Endothelial cell of umbilical vein (primary cell): Measurements from ENCODE around the gene NEU4. TPM values are rescaled to one million over a fixed set of nuclear protein-coding genes. Genes with fewer than 3 reads are reported as not detected.

Experiments
- BruUV-seq: library from RNA; stranded (reverse); fragments of 400-500 nt; replicated peaks from 2 replicates; lab custom pipeline; 2021; lab: Mats Ljungman, UMichigan
- CTCF ChIA-PET: fragments of 300-600, 350-600 bp; sonication (Branson Sonifier 250); formaldehyde crosslinking; loops from one replicate; lab custom pipeline; 2021; ENCODE audit warnings: antibody characterized with exemption, inconsistent platforms; lab: Charles Lee
- POLR2A ChIA-PET: fragments of 300-600, 350-600 bp; sonication (Branson Sonifier 250); formaldehyde crosslinking; loops from one replicate; lab custom pipeline; 2021; ENCODE audit warnings: antibody characterized with exemption, inconsistent platforms; lab: Charles Lee
- DNase-seq: peaks from one replicate; pipeline ENCODE4 v3.0.0-alpha.2; 2011; ENCODE audit warnings: low read depth, low spot score
- FAIRE-seq: peaks from 2 replicates; lab custom pipeline; 2011; peaks lifted over from hg19 to GRCh38; lab: Jason Lieb, UNC
- H2AFZ ChIP-seq: 2 replicates; pipeline ENCODE4 v1.6.0; 2012; ENCODE audit warnings: low read depth, low read length, control low read depth, inconsistent platforms
- H3K27ac ChIP-seq: 2 replicates; pipeline ENCODE4 v1.5.1; 2011; ENCODE audit warnings: low read depth, mild to moderate bottlenecking, control low read depth, low read length, moderate library complexity; ENCODE audit not compliant: insufficient read depth
- H3K27me3 ChIP-seq, 2 experiments: 2 replicates each; pipeline versions ENCODE4 v1.6.0 to v1.6.1; 2011; ENCODE audit warnings: low read length in 2 of 2, mixed read lengths in 1 of 2; ENCODE audit not compliant: control insufficient read depth in 2 of 2, insufficient read depth in 2 of 2
- H3K36me3 ChIP-seq, 2 experiments: 2 replicates in 1 of 2; 3 replicates in 1 of 2; pipeline ENCODE4 v1.5.1; 2011; ENCODE audit warnings: low read length in 2 of 2, mild to moderate bottlenecking in 1 of 2, moderate library complexity in 1 of 2; ENCODE audit not compliant: control insufficient read depth in 2 of 2, insufficient read depth in 2 of 2; ENCODE audit errors: extremely low read depth in 1 of 2
- H3K4me1 ChIP-seq: 3 replicates; pipeline ENCODE4 v1.5.1; 2011; ENCODE audit warnings: mild to moderate bottlenecking, low read length; ENCODE audit not compliant: control insufficient read depth, insufficient read depth; ENCODE audit errors: extremely low read depth
- H3K4me2 ChIP-seq: 2 replicates; pipeline ENCODE4 v1.6.1; 2011; ENCODE audit warnings: low read length, control low read depth, mixed read lengths; ENCODE audit not compliant: insufficient read depth
- H3K4me3 ChIP-seq, 3 experiments: fragments of 200-600 bp in 1 of 3; sonication (generic), shearing (Covaris generic) in 1 of 3; replicated peaks in 1 of 3; 2 replicates each; pipeline ENCODE4 v1.5.1; 2011 to 2016; ENCODE audit warnings: control low read depth in 3 of 3, low read length in 3 of 3, mild to moderate bottlenecking in 2 of 3, inconsistent platforms in 1 of 3, low read depth in 1 of 3, moderate library complexity in 1 of 3; ENCODE audit not compliant: insufficient read depth in 1 of 3
- H3K79me2 ChIP-seq: 2 replicates; pipeline ENCODE4 v1.6.0; 2012; ENCODE audit warnings: low read length, inconsistent platforms; ENCODE audit not compliant: control insufficient read depth, insufficient read depth
- H3K9ac ChIP-seq: replicated peaks from 2 replicates; pipeline ENCODE3; 2011; ENCODE audit warnings: low read length, control low read depth; ENCODE audit not compliant: insufficient read depth; ENCODE audit errors: extremely low read depth
- H3K9me1 ChIP-seq: replicated peaks from 3 replicates; pipeline ENCODE4 v1.6.0; 2011; ENCODE audit warnings: mild to moderate bottlenecking, low read length; ENCODE audit not compliant: control insufficient read depth, insufficient read depth; ENCODE audit errors: extremely low read depth
- H3K9me3 ChIP-seq: replicated peaks from 2 replicates; pipeline ENCODE4 v1.5.1; 2012; ENCODE audit warnings: low read length, inconsistent platforms; ENCODE audit not compliant: control insufficient read depth, insufficient read depth
- H4K20me1 ChIP-seq: replicated peaks from 2 replicates; pipeline ENCODE3; 2011; ENCODE audit warnings: mild to moderate bottlenecking, low read length; ENCODE audit not compliant: control insufficient read depth, insufficient read depth; ENCODE audit errors: extremely low read depth
- EZH2 ChIP-seq: IDR thresholded peaks from 2 replicates; pipeline ENCODE4 v1.6.1; 2012; ENCODE audit warnings: borderline replicate concordance, low read depth, mild to moderate bottlenecking, moderate library complexity, low read length, inconsistent platforms; ENCODE audit not compliant: severe bottlenecking
- FOS ChIP-seq: IDR thresholded peaks from 2 replicates; pipeline ENCODE4 v1.6.1; 2011; ENCODE audit warnings: mild to moderate bottlenecking, low read length, moderate library complexity, borderline replicate concordance; ENCODE audit not compliant: insufficient read depth
- GATA2 ChIP-seq: IDR thresholded peaks from 2 replicates; pipeline ENCODE4 v1.7.0; 2011; ENCODE audit warnings: low read depth, mild to moderate bottlenecking, moderate library complexity, mixed read lengths, low read length; ENCODE audit not compliant: insufficient read length, insufficient read depth
- JUN ChIP-seq: IDR thresholded peaks from 2 replicates; pipeline ENCODE4 v1.6.1; 2011; ENCODE audit warnings: borderline replicate concordance, low read depth; ENCODE audit not compliant: insufficient read length, insufficient read depth
- MYC ChIP-seq: IDR thresholded peaks from one replicate; pipeline ENCODE4 v1.6.1; 2011; ENCODE audit warnings: mild to moderate bottlenecking, low read depth, low read length
- POLR2A ChIP-seq: IDR thresholded peaks from 2 replicates; pipeline ENCODE4 v1.6.1; 2012; ENCODE audit warnings: low read depth, mild to moderate bottlenecking, control low read depth, low read length
- POLR2AphosphoS5 ChIP-seq: IDR thresholded peaks from 2 replicates; pipeline ENCODE4 v1.6.1; 2012; ENCODE audit warnings: low read depth, mild to moderate bottlenecking, control low read depth, low read length, moderate library complexity; ENCODE audit not compliant: insufficient read depth
- dilution Hi-C: fragments of 300-500 bp; cut with MboI; formaldehyde crosslinking; loops from one replicate; pipeline ENCODE4 v1.15.0; 2019; ENCODE audit warnings: low sequenced_read_pairs; ENCODE audit not compliant: extremely low pct_ligation_motif_present
- intact Hi-C: fragments of 100-400 bp; cut with micrococcal nuclease; formaldehyde crosslinking; loops from one replicate; pipeline ENCODE4 v1.10.0; 2022
- polyA plus RNA-seq, 4 experiments: library from polyadenylated mRNA; depleted of rRNA in 3 of 4; stranded (reverse) in 3 of 4; unstranded in 1 of 4; fragments of >200 nt; gene quantifications; 2 replicates each; pipeline versions ENCODE4 v1.2.1 to v1.2.3, GENCODE V29; 2011 to 2012; ENCODE audit warnings: missing spikeins in 1 of 4
- total RNA-seq: library from RNA; stranded (reverse); gene quantifications from 2 replicates; pipeline ENCODE4 v1.2.3, GENCODE V29; 2021
- TF ChIP-seq, protein P1 (sequence below): IDR thresholded peaks from 2 replicates; pipeline ENCODE4 v1.6.1; 2011; ENCODE audit not compliant: insufficient read depth, insufficient read length
- TF ChIP-seq, protein P2 (sequence below), 2 donors: IDR thresholded peaks; 1 replicate in 1 of 2; 2 replicates in 1 of 2; pipeline ENCODE4 v1.5.1; 2011; ENCODE audit warnings: low read length in 2 of 2, mild to moderate bottlenecking in 2 of 2, moderate library complexity in 2 of 2, control low read depth in 1 of 2, inconsistent platforms in 1 of 2, low read depth in 1 of 2; ENCODE audit not compliant: insufficient read depth in 1 of 2; ENCODE audit errors: extremely low read depth in 1 of 2

NEU4 gene
- total and polyA plus RNA-seq, 2 donors (not counting 3 experiments of a cell fraction or from before 2014, with no cell fraction given) = not detected

GRCh38 chr2:241762321-241762932 is 46.6 kb upstream of the NEU4 start:
- Histone ChIP-seq H3K9me1 (no peaks in the 10 kb centered on the region), H2AFZ (no peak overlapping the region), H3K9ac (no peak overlapping the region), H3K4me3 (no peak overlapping the region), H3K27me3 (no peaks in the 10 kb centered on the region), H3K27ac (no peak overlapping the region), H3K79me2 (no peaks in the 10 kb centered on the region), H3K4me2 (no peak overlapping the region), H4K20me1 (no peaks in the 10 kb centered on the region), H3K36me3 (peaks cover 0 to 1% of the 10 kb centered on the region in 2 experiments), H3K4me1 (no peaks in the 10 kb centered on the region), H3K9me3 (no peaks in the 10 kb centered on the region)
- POLR2A ChIA-PET = no interaction called here
- TF ChIP-seq FOS = no peak
- no peak for TF ChIP-seq JUN
- no peak for TF ChIP-seq POLR2A
- TF ChIP-seq GATA2 = no peak
- TF ChIP-seq, protein P1, sequence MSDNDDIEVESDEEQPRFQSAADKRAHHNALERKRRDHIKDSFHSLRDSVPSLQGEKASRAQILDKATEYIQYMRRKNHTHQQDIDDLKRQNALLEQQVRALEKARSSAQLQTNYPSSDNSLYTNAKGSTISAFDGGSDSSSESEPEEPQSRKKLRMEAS = no peak
- no peak for TF ChIP-seq POLR2AphosphoS5
- no peak for TF ChIP-seq EZH2
- no peak for TF ChIP-seq MYC
- TF ChIP-seq, protein P2, sequence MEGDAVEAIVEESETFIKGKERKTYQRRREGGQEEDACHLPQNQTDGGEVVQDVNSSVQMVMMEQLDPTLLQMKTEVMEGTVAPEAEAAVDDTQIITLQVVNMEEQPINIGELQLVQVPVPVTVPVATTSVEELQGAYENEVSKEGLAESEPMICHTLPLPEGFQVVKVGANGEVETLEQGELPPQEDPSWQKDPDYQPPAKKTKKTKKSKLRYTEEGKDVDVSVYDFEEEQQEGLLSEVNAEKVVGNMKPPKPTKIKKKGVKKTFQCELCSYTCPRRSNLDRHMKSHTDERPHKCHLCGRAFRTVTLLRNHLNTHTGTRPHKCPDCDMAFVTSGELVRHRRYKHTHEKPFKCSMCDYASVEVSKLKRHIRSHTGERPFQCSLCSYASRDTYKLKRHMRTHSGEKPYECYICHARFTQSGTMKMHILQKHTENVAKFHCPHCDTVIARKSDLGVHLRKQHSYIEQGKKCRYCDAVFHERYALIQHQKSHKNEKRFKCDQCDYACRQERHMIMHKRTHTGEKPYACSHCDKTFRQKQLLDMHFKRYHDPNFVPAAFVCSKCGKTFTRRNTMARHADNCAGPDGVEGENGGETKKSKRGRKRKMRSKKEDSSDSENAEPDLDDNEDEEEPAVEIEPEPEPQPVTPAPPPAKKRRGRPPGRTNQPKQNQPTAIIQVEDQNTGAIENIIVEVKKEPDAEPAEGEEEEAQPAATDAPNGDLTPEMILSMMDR (IDR thresholded peaks at IDR 0.05; ENCODE audit: extremely low read depth in 1 of 2, insufficient read depth in 1 of 2, low read depth in 1 of 2, low read length in 2 of 2) = no peak
- no TSS peak for BruUV-seq
- intact Hi-C loops = no loop called here
- DNase-seq (no peak), FAIRE-seq (no peak)
- dilution Hi-C loops = no loop called here
- CTCF ChIA-PET = no interaction called here
